Measurements from ENCODE around the gene ZNF618.
A peak's percentile ranks its signal among the peaks of the same experiment; 100 is the strongest.

ZNF618 gene

DNA sequence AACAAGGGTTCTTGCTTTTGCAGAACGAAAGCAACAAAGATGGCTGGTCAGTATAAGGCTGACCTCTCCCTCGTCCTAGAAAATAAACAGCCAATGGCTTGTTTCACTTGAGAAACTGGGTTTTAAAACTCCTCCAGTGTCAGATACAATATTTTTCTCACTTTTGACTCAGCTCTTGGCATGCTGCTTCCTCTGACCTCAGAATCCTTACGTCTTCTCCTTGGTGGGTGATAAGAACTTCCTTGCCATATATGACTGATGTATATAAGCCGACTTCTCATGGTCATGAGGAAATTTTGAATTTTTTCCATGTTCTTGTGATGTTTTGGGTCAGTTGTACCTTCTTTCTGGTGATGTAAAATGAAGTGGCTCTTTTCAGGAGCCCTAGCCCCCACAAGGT, 3.8 kb downstream of the ZNF618 start:
- H3K4me3 ChIP-seq (replicated peaks; ENCODE audit: low read depth, low read length): no peak overlapping the region
- no peak for DNase-seq (ENCODE audit: extremely low read depth, low read depth)
- TF ChIP-seq, protein P1, sequence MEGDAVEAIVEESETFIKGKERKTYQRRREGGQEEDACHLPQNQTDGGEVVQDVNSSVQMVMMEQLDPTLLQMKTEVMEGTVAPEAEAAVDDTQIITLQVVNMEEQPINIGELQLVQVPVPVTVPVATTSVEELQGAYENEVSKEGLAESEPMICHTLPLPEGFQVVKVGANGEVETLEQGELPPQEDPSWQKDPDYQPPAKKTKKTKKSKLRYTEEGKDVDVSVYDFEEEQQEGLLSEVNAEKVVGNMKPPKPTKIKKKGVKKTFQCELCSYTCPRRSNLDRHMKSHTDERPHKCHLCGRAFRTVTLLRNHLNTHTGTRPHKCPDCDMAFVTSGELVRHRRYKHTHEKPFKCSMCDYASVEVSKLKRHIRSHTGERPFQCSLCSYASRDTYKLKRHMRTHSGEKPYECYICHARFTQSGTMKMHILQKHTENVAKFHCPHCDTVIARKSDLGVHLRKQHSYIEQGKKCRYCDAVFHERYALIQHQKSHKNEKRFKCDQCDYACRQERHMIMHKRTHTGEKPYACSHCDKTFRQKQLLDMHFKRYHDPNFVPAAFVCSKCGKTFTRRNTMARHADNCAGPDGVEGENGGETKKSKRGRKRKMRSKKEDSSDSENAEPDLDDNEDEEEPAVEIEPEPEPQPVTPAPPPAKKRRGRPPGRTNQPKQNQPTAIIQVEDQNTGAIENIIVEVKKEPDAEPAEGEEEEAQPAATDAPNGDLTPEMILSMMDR (IDR thresholded peaks at IDR 0.05; ENCODE audit: low read depth, low read length, missing control alignments): no peak

DNA sequence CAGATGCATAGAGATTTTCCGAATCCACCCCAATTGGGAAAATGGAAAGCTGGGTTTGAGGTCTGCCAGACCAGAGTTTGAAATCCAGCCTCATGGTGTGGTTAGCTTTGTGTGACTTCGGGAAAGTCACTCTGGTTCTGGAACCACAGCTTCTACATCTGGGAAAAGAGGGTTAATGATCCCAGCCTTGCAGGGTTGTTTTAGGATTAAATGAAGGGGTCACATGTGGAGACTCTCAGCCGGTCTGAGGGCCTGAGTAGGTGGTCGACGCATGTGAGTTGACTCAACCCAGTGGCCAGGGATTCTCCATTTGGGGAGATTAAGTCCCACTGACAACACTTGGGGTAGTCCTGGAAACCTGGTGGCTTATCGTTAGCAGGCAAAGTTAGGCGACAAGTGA, 6.1 kb downstream of the ZNF618 start:
- no peak overlapping the region for H3K4me3 ChIP-seq (replicated peaks; ENCODE audit: low read depth, low read length)
- TF ChIP-seq, protein P1 (IDR thresholded peaks at IDR 0.05; ENCODE audit: low read depth, low read length, missing control alignments): no peak
- DNase-seq (ENCODE audit: extremely low read depth, low read depth): no peak

DNA sequence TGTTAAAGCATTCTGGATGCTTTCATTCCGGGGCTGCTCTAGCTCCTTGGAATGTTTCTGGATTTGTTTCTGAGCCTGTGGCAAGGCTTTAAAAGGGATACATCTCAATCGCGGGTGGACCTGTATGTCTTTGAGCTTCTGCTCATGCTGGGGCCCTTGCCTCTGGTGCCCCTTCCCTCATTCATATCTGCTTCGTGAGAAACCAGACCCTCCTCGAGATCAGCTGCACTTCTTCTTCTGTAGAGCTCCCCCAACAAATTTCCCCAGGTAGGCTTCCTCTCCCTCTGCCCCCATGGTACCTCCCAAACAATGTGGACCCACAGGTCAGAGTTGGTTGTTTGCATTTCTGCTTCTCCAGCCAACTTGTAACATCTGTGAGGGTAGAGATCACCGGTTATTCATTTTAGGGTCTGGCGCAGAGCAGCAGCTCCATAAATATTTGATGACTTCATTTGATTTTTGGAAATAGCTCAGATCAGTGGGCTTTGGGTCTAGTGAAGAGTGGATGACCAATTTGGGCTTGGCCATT, 6.6 kb downstream of the ZNF618 start:
- DNase-seq (ENCODE audit: extremely low read depth, low read depth): no peak
- H3K4me3 ChIP-seq (replicated peaks; ENCODE audit: low read depth, low read length): no peak overlapping the region
- TF ChIP-seq, protein P1 (IDR thresholded peaks at IDR 0.05; ENCODE audit: low read depth, low read length, missing control alignments): no peak

DNA sequence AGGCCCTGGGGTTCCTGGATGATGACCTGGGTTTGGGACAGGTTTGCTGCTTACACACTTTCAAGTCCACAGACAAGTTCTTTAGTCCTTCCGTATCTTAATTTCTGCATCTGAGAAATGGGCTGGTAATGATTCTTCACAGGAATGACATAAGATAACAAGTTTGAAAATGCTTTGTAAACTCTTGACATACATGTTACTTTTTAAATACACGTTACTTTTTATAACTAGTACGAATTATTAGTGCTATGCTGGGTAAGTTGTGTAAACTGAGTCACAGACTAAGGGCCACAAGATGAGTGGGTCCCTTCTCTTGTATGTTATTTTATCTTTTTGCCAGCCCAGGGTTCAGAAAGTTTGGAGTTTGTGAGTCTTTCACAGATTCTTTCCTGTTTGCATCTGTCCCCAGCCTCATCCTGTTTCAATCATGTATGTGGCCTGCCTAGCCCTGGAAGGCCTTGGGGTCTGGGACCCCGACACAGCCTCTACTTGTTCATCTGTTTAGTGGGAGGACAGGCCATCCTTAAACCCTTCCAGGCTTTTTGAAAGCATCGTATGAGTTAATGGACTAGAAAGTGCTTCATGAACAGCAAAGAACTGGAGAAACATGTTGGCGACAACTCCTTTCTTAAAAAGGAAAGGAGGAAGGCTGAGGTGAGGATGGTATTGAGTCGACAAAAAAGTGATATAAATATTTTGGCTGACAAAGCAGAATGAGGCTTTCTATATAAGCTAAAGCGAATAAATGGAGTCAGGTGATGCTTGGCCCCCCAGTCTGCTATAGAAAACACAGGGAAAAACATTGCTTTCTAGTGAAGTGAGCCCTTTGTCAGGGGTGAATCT, 9.3 kb downstream of the ZNF618 start:
- DNase-seq (ENCODE audit: extremely low read depth, low read depth): no peak
- TF ChIP-seq, protein P1 (IDR thresholded peaks at IDR 0.05; ENCODE audit: low read depth, low read length, missing control alignments): no peak
- H3K4me3 ChIP-seq (replicated peaks; ENCODE audit: low read depth, low read length): no peak overlapping the region

DNA sequence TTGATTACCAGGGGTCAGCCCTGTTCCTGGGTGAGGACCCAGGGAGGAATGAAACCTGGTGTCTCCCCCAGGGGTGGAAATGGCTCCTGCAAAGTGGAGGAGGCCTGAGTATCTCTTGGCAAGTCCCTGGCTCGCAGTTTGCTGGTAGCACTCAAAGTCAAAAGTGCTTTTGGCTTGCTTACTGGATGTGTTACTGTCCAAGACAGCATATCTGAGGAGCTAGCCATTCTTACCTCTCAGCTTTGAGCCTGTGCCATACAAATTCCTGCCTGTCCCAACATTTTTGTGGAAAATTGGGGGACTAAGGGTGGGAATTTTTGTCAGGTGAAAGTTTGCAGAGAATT, 9.9 kb downstream of the ZNF618 start:
- H3K4me3 ChIP-seq (replicated peaks; ENCODE audit: low read depth, low read length): 0 out of 2 replicates have a peak overlapping the region, but pooled peaks have one; percentile 12
- no peak for DNase-seq (ENCODE audit: extremely low read depth, low read depth)
- TF ChIP-seq, protein P1 (IDR thresholded peaks at IDR 0.05; ENCODE audit: low read depth, low read length, missing control alignments): no peak

DNA sequence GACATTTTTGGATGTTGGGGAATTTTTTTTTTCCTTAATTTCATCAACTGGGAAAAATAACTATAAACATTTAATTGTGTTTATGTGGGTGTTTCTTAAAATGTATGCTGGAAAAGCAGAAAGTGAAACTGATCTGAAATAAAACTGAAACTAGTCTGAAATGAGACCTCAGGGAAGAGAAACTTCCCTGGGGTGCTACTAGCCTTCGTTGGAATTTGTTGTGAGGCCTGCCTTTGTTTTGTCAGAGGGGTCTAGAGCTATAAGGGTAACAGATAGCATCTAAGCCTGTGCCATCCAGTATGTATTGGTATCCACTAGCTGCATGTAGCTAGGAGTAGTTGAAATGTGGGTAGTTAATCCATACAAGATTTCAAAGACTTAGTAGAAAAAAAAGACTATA, 10.4 kb downstream of the ZNF618 start:
- TF ChIP-seq, protein P1 (IDR thresholded peaks at IDR 0.05; ENCODE audit: low read depth, low read length, missing control alignments): no peak
- no peak for DNase-seq (ENCODE audit: extremely low read depth, low read depth)
- 0 out of 2 replicates have a peak overlapping the region, but pooled peaks have one; percentile 12 for H3K4me3 ChIP-seq (replicated peaks; ENCODE audit: low read depth, low read length)
